Subcutaneous adipose tissue (tissue), 4 donors: Measurements from ENCODE around the gene LCE1A. TPM values are rescaled to one million over a fixed set of nuclear protein-coding genes. Genes with fewer than 3 reads are reported as not detected.

ENCODE experiments used
- CTCF ChIP-seq: fragments of 450-650 bp; IDR thresholded peaks from one replicate; pipeline ENCODE4 v1.5.1; 2016; ENCODE audit warnings: low read depth, mild to moderate bottlenecking, control low read depth, antibody characterized with exemption, moderate library complexity
- total RNA-seq, 4 donors: library from RNA; depleted of rRNA; stranded (reverse); fragments of >200 nt; gene quantifications; one replicate each; pipeline ENCODE4 v1.1.0, GENCODE V29; 2016

The LCE1A gene
- total RNA-seq, 4 donors from 2014 or later: not detected

- no peak for TF ChIP-seq CTCF
Measured at GRCh38 chr1:152842556-152842955, 15.3 kb downstream of the LCE1A start, which contains the start of gene LCE6A. TSS of gene LCE6A (plus strand) at chr1:152842856. CDS start at chr1:152843521, 665 bp downstream.

GRCh38 chr1:152855661-152856060 is 28.4 kb downstream of the LCE1A start:
- TF ChIP-seq CTCF: no peak

- no peak for TF ChIP-seq CTCF
Measured at GRCh38 chr1:152858062-152858461, 30.8 kb downstream of the LCE1A start.

GRCh38 chr1:152859696-152860095 is 32.4 kb downstream of the LCE1A start, which contains the start of gene LCE7A:
TSS of gene LCE7A (plus strand) at chr1:152859996. CDS start at chr1:152860698, 702 bp downstream.
- TF ChIP-seq CTCF: no peak

GRCh38 chr1:152860129-152860528 is 32.9 kb downstream of the LCE1A start:
- TF ChIP-seq CTCF: no peak

GRCh38 chr1:152861374-152861773 is 34.1 kb downstream of the LCE1A start:
- no peak for TF ChIP-seq CTCF

GRCh38 chr1:152864443-152864842 is 37.2 kb downstream of the LCE1A start:
- no peak for TF ChIP-seq CTCF
